ENCODE data around the gene OSBPL9.

The OSBPL9 gene

GRCh38 chr1:51708911-51709760 is 92.2 kb downstream of the OSBPL9 start:
- H3K4me3 ChIP-seq (ENCODE audit: low read length): no peak overlapping the region
- TF ChIP-seq, protein P1, sequence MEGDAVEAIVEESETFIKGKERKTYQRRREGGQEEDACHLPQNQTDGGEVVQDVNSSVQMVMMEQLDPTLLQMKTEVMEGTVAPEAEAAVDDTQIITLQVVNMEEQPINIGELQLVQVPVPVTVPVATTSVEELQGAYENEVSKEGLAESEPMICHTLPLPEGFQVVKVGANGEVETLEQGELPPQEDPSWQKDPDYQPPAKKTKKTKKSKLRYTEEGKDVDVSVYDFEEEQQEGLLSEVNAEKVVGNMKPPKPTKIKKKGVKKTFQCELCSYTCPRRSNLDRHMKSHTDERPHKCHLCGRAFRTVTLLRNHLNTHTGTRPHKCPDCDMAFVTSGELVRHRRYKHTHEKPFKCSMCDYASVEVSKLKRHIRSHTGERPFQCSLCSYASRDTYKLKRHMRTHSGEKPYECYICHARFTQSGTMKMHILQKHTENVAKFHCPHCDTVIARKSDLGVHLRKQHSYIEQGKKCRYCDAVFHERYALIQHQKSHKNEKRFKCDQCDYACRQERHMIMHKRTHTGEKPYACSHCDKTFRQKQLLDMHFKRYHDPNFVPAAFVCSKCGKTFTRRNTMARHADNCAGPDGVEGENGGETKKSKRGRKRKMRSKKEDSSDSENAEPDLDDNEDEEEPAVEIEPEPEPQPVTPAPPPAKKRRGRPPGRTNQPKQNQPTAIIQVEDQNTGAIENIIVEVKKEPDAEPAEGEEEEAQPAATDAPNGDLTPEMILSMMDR (conservative IDR thresholded peaks at IDR 0.05; ENCODE audit: low read length): no peak
- DNase-seq (ENCODE audit: low read depth): no peak

DNA sequence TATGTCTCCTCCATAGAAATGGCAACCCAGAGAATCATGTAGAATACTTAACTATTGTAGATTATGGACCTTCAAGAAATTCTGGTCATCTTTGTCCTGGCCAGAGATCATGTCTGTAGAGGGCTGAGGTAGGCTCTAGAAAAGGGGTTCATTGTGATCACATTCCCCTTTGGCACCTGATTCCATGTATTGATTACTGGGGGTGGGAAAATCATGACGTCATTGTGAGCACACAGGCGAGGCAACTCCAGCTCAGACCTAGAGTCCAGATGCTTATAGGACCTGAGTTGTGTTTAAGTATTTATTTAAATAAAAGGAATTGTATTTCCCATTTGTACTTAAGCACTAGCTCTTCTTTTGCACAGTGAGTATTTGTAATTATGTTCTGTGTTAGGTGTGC is 93.1 kb downstream of the OSBPL9 start:
- TF ChIP-seq, protein P1 (conservative IDR thresholded peaks at IDR 0.05; ENCODE audit: low read length): no peak
- H3K4me3 ChIP-seq (ENCODE audit: low read length): no peak overlapping the region
- DNase-seq (ENCODE audit: low read depth): no peak

DNA sequence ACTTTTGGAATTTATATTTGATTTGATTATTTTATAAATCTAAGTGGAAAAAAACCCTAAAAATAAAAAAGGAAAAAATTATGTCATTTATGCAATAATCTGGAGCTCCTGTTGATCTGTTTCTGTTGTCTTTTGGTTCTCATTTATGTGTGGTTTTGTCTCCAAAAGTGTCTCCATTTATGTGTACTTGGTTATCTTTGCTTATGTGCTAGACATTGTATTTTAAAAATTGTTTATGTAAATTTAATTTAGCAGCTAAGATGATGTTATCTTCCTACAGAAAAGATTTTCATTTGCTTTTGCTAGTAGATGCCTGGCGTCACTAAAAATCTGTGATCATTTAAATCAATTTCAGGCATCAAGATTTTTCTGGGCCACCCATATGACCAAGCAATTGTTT is 95.7 kb downstream of the OSBPL9 start:
- no peak for DNase-seq (ENCODE audit: low read depth)
- TF ChIP-seq, protein P1 (conservative IDR thresholded peaks at IDR 0.05; ENCODE audit: low read length): no peak
- H3K4me3 ChIP-seq (ENCODE audit: low read length): no peak overlapping the region

- no peak overlapping the region for H3K4me3 ChIP-seq (ENCODE audit: low read length)
- TF ChIP-seq, protein P1 (conservative IDR thresholded peaks at IDR 0.05; ENCODE audit: low read length): no peak
- no peak for DNase-seq (ENCODE audit: low read depth)
Measured at GRCh38 chr1:51714374-51715019, 97.6 kb downstream of the OSBPL9 start.

GRCh38 chr1:51715369-51715768 is 98.5 kb downstream of the OSBPL9 start:
- DNase-seq (ENCODE audit: low read depth): no peak
- TF ChIP-seq, protein P1 (conservative IDR thresholded peaks at IDR 0.05; ENCODE audit: low read length): no peak
- H3K4me3 ChIP-seq (ENCODE audit: low read length): no peak overlapping the region

GRCh38 chr1:51716746-51717145 is 99.9 kb downstream of the OSBPL9 start:
- TF ChIP-seq, protein P1 (conservative IDR thresholded peaks at IDR 0.05; ENCODE audit: low read length): no peak
- DNase-seq (ENCODE audit: low read depth): no peak
- H3K4me3 ChIP-seq (ENCODE audit: low read length): no peak overlapping the region

DNA sequence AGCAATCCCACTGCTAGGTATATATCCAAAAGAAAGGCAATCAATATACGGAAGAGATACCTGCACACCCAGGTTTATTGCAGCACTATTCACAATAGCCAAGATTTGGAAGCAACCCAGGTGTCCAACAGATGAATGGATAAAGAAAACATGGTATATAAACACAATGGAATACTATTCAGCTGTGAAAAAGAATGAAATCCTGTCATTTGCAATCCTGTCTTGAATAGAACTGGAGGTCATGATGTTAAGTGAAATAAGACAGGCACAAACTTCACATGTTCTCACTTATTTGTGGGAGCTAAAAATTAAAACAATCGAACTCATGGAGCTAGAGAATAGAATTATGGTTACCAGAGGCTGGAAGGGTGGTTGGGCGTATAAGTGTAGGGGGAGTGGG is 101.0 kb downstream of the OSBPL9 start:
- H3K4me3 ChIP-seq (ENCODE audit: low read length): no peak overlapping the region
- DNase-seq (ENCODE audit: low read depth): no peak
- TF ChIP-seq, protein P1 (conservative IDR thresholded peaks at IDR 0.05; ENCODE audit: low read length): no peak

All from AG10803 (cell line).